D721Med (cell line): Measurements from ENCODE around the gene TPRX1.
A peak's percentile ranks its signal among the peaks of the same experiment; 100 is the strongest.
"Not testable (repeated sequence)": the region's sequence is repeated elsewhere in the genome, so short reads cannot be mapped to it uniquely, and the experiment has no call there.

Experiments
- DNase-seq: peaks from one replicate; pipeline ENCODE4 v3.0.0; 2011; ENCODE audit warnings: low spot score; ENCODE audit not compliant: insufficient read length
- FAIRE-seq: peaks from 2 replicates; lab custom pipeline; 2011; peaks lifted over from hg19 to GRCh38; lab: Jason Lieb, UNC
- TF ChIP-seq, protein P1 (sequence below): IDR thresholded peaks from 2 replicates; pipeline ENCODE4 v1.5.1; 2012; ENCODE audit warnings: mild to moderate bottlenecking, control low read depth; ENCODE audit not compliant: insufficient read depth; ENCODE audit errors: missing control alignments

The TPRX1 gene

DNA sequence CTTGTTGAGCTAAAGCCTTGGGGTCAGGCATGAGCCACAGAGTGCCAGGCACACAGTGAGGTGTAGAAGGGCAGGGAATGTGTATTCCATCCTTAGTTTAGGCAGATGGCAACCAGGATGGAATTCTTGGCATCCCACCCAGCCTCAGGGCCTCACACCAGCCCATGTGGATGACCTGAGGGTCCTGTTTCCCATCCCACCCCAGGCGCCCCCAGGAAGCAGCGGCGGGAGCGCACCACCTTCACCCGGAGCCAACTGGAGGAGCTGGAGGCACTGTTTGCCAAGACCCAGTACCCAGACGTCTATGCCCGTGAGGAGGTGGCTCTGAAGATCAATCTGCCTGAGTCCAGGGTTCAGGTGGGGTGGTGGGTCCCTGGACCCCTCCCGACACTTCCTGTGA lies 31.7 kb upstream of the TPRX1 start:
- TF ChIP-seq, protein P1, sequence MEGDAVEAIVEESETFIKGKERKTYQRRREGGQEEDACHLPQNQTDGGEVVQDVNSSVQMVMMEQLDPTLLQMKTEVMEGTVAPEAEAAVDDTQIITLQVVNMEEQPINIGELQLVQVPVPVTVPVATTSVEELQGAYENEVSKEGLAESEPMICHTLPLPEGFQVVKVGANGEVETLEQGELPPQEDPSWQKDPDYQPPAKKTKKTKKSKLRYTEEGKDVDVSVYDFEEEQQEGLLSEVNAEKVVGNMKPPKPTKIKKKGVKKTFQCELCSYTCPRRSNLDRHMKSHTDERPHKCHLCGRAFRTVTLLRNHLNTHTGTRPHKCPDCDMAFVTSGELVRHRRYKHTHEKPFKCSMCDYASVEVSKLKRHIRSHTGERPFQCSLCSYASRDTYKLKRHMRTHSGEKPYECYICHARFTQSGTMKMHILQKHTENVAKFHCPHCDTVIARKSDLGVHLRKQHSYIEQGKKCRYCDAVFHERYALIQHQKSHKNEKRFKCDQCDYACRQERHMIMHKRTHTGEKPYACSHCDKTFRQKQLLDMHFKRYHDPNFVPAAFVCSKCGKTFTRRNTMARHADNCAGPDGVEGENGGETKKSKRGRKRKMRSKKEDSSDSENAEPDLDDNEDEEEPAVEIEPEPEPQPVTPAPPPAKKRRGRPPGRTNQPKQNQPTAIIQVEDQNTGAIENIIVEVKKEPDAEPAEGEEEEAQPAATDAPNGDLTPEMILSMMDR = no peak
- no peak for FAIRE-seq

DNA sequence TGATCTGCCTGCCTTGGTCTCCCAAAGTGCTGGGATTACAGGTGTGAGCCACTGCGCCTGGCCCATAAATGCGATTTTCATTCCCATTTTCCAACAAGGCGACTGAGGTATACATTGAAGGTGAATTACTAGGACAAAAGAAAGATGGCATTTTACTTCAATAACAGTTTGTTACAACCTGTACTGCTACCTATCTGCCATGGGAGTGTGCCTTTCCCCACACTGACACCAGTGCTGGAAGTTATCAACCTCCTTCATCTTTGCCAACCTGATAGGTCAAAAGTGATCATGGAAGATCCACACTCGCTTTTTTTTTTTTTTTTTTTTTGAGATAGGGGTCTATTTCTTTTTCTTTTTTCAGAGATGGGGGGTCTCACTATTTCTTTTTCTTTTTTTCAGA lies 28.4 kb upstream of the TPRX1 start:
- TF ChIP-seq, protein P1 = no peak
- DNase-seq (no peak), FAIRE-seq (no peak)

More for the DNA sequence above, 31.7 kb upstream of the TPRX1 start:
- no peak for DNase-seq

DNA sequence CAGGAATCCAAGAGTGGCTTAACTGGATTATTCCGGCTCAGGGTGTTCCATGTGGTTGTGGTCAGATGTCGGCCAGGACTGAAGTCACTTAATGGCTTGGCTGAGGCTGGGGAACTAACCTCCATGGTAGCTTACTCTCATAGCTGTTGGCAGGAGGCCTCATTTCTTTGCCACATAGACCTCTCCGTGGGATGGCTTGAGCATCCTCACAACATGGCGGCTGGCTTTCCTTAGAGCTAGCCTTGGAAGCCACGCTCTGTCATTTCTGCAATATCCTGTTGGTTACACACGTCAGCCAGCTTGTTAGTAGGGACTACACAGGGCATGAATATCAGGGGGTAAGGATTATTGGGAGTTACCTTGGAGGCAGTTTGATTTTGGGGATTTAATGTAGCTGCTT lies 22.4 kb upstream of the TPRX1 start:
- TF ChIP-seq, protein P1 = no peak
- peak; percentile 76 for FAIRE-seq
- DNase-seq = no peak

DNA sequence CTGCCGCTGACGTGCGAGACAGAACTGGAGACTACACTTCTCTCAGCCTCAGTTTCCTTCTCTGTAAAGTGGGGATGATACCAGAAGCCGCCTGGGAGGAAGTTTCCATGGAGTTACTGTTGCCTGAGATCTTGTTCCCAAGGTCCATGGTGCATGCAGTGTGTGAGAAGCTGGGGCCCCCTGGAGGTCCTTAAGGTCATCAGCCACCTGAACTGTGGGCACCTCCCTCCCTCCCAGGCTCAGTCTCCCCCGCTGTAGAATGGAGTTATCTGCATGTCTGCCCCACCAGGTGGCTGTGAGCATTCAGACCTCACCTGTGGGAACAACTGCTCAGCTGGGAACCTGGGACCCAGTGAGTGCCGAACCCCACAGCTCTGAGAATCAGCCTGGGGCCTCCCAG lies 20.0 kb upstream of the TPRX1 start:
- TF ChIP-seq, protein P1 = no peak
- DNase-seq (no peak), FAIRE-seq (no peak)

DNA sequence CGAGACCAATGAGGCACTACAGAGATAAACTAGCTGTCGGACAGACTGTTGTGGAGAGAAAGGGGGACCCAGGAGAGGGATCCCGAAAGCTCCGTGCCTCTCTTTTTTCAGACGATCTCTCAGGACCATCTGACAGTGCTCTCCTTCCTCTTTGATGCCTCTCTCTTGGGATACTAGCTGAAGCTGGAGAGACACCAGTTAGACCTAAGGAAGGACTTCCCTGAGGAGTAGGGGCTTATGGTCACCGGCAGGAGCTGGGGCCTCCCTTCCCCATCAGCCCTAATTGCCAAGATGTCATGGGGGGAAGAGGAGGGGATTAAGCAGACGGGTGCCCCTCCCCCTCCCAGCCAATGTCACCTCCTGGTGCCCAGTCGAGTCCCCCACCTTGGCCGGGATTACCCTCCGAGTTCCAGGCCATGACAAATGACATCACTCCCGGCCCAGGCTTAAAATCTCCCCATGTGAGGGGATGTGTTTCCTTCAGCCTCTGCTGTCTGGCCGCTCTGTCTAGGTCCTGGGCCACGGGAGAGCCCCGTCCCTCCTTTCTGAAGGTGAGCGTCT lies 17.2 kb upstream of the TPRX1 start, which contains the start of gene CRX:
Gene CRX (plus strand): TSS at position 478 of the 561 bp plus-strand sequence. CDS start 12,507 bp downstream, outside the sequence.
- peak; percentile 73 for DNase-seq
- TF ChIP-seq, protein P1 = no peak
- peak; percentile 77 for FAIRE-seq

DNA sequence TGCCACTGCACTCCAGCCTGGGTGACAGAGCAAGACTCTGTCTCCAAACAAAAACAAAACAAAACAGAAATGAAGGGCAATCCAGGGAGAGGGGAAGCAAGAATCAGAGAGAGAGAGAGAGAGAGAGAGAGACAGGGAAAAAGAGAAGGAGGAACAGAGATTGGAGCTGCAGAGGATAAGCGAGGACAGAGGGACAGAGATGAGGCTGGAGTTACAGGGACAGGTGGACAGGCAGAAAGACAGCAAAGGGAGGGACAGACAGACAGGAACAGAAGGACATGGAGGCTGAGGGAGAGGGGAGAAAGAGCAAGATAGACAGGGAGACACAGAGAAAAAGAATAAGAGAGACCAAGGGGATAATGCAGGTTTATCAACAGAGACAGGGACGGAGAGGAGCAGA lies 16.1 kb upstream of the TPRX1 start:
- DNase-seq (no peak), FAIRE-seq (no peak)
- TF ChIP-seq, protein P1 = no peak

DNA sequence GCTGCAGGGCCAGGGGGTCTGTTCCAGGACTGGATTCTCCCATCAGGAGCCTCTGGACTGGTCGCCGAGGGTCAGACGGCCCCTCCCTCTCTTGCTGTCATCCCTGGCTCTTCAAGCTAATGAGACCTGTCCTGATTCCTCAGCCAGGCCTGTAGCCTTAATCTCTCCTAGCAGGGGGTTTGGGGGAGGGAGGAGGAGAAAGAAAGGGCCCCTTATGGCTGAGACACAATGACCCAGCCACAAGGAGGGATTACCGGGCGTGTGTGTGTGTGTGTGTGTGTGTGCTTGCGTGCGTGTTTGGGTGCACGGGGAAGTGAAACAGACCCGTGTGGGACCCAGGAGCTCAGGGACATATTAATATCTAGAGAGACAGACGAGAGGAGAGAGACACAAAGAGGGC lies 15.5 kb upstream of the TPRX1 start:
- peak; percentile 43 for DNase-seq
- TF ChIP-seq, protein P1 = no peak
- no peak for FAIRE-seq

DNA sequence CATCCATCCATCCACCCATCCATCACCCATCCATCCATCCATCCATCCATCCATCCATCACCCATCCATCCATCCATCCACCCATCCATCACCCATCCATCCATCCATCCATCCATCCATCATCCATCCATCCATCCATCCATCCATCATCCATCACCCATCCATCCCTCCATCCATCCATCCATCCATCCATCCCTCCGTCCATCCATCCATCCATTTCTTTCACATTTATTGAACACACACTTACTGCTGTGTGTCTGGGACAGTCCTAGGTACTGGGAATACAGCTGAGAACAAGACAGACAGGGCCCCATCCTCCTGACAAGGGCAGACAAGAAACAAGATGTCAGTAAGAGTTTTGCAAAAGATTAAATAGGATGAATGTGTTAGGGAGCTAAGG lies 13.9 kb upstream of the TPRX1 start:
- FAIRE-seq, DNase-seq: not testable (repeated sequence)

DNA sequence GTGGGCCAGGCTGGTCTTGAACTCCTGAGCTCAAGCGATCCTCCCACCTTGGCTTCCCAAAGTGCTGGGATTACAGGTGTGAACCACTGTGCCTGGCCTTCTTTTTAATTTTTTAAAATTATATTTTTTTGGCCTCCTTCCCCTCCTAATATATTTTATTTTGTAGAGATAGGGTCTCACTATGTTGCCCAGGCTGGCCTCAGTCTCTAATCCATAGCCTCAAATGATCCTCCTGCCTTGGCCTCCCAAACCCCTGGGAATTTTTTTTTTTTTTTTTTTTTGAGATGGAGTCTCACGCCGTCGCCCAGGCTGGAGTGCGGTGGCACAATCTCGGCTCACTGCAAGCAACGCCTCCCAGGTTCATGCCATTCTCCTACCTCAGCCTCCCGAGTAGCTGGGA lies 11.9 kb upstream of the TPRX1 start:
- DNase-seq, FAIRE-seq: not testable (repeated sequence)
